Measurements from ENCODE around the gene PKNOX2. TPM values are rescaled to one million over a fixed set of nuclear protein-coding genes. Genes with fewer than 3 reads are reported as not detected.

The PKNOX2 gene
- total RNA-seq, 1 donor from 2014 or later = 0.28 TPM

GRCh38 chr11:125174057-125174456 is 9.5 kb downstream of the PKNOX2 start:
- no peak for ATAC-seq

DNA sequence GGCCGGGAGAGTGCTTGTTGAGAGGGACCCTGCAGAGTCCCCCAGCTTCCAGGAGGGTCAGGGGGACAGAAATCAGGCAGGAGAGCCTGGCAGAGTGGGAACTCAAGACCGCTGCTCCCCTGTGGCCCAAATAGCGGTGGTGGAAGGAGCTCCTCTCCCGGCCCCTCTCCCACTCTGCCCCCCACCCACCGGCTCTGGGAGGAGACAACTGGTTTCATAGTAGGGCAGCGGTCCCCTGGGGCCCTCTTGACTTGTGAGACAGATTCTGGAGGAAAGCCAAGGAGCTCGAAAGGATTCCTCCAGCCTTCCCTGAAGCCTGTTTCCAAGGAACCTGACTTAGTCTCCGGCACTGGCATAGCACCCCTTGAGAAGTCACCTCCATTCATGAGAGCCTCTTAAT is 10.1 kb downstream of the PKNOX2 start:
- no peak for ATAC-seq

GRCh38 chr11:125175166-125175565 is 10.6 kb downstream of the PKNOX2 start:
- no peak for ATAC-seq

DNA sequence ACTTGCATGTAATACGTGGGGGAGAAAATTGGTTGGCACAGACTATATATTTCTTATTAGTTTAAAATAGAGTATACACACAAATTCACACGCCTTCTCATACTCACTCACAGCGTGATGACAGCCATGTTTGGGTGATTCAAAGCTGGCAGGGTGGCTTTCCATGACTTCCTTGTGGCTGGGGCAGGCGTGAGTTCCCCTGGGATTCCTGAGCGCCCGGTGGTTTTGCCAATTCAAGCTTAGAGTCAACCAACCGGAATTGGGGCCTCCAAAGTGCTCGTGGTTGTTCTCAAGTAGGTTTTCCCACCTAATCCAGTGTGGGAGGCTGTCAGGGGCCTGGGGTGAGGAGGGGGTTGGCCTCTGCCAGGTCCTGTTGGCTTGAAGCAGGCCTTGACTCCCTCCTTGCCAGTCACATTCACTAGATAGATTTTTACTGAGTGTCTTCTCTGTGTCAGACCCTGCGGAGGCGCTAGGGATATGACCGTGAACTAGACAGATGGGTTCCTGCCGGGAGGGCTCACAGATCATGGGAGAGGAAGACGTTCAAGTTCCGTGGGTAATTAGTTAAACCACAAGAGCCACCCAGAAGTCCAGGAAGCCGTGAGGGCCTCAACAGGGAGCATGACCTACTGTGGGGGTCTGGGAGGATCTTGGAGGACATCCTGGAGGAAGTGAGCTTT is 11.5 kb downstream of the PKNOX2 start:
- no peak for ATAC-seq

DNA sequence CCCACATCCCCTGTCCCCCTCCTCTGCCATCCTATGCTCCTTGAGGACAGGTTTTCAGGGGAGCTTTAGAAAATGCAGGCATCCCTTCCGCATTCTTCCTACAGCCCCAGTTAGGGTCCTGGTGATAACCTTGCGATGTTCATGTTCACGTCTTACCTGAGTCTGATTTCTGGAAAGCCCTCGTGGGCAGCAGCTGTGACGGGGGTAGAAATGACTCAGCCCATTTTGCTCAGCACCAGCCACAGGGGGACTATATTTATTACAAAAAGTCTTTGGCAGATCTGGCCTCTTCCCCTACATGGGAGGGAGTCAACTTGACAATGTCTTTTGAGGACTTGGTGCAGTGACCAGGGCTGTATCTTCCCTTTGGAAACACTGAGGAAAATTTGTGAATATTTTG is 12.3 kb downstream of the PKNOX2 start:
- no peak for ATAC-seq

GRCh38 chr11:125177543-125177942 is 13.0 kb downstream of the PKNOX2 start:
- ATAC-seq = no peak

GRCh38 chr11:125179346-125179745 is 14.8 kb downstream of the PKNOX2 start:
- ATAC-seq = no peak

- no peak for ATAC-seq
Observed at GRCh38 chr11:125179895-125180294, 15.3 kb downstream of the PKNOX2 start.

DNA sequence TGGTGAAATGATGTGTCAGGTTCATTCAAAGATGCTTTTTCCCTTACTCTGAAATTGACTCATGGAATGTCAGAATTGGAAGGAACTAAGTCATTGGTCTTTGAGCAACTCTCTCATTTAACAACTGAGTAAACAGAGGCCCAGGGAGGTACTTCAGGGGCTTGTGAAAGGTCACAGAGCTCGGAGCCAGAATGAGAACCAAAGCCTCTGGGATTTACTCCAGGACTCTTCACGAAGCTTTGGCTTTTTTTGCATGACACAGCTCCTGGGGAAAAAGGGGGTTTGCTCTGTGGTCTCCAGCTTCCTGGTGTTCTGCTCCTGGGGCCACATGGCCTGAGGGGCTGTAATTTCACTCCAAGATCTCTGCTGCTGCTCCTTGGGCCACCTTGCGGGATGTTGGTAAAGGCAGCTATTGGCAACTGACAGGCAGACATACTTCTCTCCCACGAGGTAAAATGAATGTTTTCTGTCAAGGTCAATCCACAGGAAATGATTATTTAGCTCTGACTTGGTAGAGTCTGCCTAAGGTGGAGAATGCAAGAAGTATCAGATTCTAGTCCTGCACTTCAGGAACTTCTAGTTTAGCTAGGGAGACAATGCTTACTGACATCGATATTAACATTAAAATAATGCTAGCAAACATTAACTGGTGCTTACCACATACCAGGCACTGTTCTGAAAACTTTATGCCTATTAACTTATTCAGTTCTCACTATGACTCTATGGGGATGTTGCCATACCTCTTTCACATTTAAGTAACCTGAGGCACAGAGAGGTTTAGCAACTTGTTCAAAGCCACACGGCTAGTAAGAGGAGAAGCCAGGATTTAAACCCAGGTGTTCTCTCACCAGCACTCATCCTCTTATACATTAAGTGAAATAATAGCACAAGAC is 16.1 kb downstream of the PKNOX2 start:
- ATAC-seq = no peak

DNA sequence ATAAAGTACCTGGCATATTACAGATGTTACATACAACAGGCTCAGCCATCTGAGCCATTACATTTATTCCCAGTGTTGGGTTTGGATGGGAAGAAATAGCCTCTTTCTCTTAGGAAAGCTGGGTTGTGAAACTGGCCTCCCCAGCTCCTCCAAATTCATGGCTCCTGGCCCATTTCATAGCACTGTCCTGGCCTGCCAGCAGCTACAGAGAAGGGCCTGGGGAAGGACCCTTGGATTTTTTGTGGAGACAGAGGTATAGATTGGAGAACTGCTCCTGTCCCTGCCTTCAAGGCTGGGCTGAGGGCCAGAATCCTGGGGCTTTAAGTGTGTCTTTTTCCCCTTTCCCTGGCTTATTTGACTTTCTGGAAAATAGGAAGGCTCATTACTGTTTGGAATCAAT is 18.0 kb downstream of the PKNOX2 start:
- no peak for ATAC-seq

GRCh38 chr11:125183641-125184040 is 19.1 kb downstream of the PKNOX2 start:
- no peak for ATAC-seq

DNA sequence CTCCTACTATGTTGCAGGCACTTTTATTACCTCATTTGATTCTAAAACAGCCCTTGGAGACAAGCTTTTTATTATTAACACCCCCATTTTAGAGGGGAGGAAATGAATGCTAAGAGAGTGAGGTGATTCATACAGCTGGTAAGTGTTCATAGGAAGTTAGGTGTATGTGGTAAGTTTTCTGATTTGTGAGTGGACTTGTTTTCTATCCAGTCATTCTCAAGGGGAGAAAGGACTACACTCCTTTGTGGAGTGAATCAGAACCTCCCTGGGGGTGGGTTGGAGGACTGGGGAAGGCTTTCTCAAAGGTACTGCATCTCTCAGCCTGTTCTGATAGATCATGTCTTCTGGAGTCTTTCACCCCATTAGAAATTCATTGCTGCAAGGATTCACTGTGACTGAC is 23.5 kb downstream of the PKNOX2 start:
- ATAC-seq = no peak

GRCh38 chr11:125190566-125190965 is 26.0 kb downstream of the PKNOX2 start:
- ATAC-seq = no peak

- no peak for ATAC-seq
Observed at GRCh38 chr11:125192183-125192582, 27.6 kb downstream of the PKNOX2 start.

GRCh38 chr11:125192717-125193415 is 28.3 kb downstream of the PKNOX2 start:
- ATAC-seq = no peak

- no peak for ATAC-seq
Observed at GRCh38 chr11:125193416-125193726, 28.8 kb downstream of the PKNOX2 start.

GRCh38 chr11:125193841-125194240 is 29.3 kb downstream of the PKNOX2 start:
- ATAC-seq = no peak

DNA sequence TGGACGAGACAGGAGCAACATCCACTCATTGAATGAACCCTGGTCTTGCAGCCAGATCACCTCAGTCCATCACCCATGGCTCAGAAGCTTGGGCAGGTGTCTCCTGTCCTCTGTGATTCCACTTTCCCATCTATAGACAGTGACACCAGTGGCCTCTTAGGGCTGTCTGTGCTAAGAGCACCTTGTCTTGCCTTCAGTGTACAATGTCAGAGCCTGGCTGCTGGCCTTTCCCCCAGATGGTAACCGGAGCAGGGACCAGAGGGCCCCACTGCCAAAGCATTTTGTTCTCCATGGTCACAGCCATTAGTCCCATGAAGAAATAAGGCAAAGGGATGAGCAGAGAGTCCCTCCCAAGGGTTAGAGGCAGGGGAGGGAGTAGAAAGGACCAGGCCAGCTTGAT is 35.4 kb downstream of the PKNOX2 start:
- no peak for ATAC-seq

GRCh38 chr11:125200441-125200840 is 35.9 kb downstream of the PKNOX2 start:
- ATAC-seq = no peak

GRCh38 chr11:125201525-125202141 is 37.1 kb downstream of the PKNOX2 start:
- no peak for ATAC-seq

DNA sequence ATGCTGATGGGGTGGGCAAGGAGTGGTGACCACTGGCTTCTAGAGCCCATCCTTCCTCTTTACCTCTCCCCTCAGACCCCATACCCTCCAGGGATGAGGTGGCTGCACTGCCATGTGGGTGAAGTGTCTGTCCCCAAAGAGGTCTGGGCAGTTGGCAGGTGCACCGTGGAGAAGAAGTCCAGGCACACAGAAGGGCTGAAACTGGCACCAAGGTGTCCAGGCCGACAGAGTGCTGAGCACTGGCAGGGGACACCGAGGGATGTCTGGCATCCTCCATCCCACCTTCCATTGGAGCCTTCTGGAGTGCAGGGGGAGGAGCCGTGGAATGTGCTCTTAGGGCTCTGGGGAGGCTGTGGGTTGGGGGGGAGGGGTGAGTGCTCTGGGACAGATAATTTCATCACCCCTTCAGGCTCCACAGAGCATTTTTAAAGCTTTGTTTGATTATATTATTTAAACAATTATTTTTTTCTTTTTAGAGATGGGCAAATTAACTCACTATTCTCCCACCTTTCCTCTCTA is 37.9 kb downstream of the PKNOX2 start:
- no peak for ATAC-seq

GRCh38 chr11:125202977-125203376 is 38.4 kb downstream of the PKNOX2 start:
- no peak for ATAC-seq

GRCh38 chr11:125207866-125208425 is 43.4 kb downstream of the PKNOX2 start:
- ATAC-seq = no peak

Data from esophagus mucosa (tissue), 1 donor.